NCI-H526 treated with DMSO at 0.1 percent for 48 hours (cell line): ENCODE results near the gene DLX2.
"Not testable (repeated sequence)": the region's sequence is repeated elsewhere in the genome, so short reads cannot be mapped to it uniquely, and the experiment has no call there.

Experiments used
- DNase-seq: peaks from one replicate; lab custom pipeline; 2025; lab: John Stamatoyannopoulos, UW

DLX2 gene

GRCh38 chr2:172083628-172084394 is 18.9 kb downstream of the DLX2 start:
- no peak for DNase-seq

- no peak for DNase-seq
These were observed 19.6 kb downstream of the DLX2 start for GRCh38 chr2:172082944-172083627.

GRCh38 chr2:172082105-172082943 is 20.4 kb downstream of the DLX2 start:
- DNase-seq, result no peak

GRCh38 chr2:172081221-172082022 is 21.3 kb downstream of the DLX2 start:
- no peak for DNase-seq

GRCh38 chr2:172080641-172081220 is 22.0 kb downstream of the DLX2 start:
- DNase-seq, result no peak

GRCh38 chr2:172079838-172080640 is 22.7 kb downstream of the DLX2 start:
- no peak for DNase-seq

GRCh38 chr2:172079416-172079815 is 23.3 kb downstream of the DLX2 start:
- DNase-seq, result no peak

GRCh38 chr2:172074254-172074653 is 28.4 kb downstream of the DLX2 start:
- DNase-seq, result no peak

GRCh38 chr2:172073518-172073917 is 29.2 kb downstream of the DLX2 start:
- no peak for DNase-seq

GRCh38 chr2:172072706-172073105 is 30.0 kb downstream of the DLX2 start:
- DNase-seq, result peak; percentile 76

- DNase-seq, result peak; percentile 31
These were observed 30.4 kb downstream of the DLX2 start for GRCh38 chr2:172072303-172072702.

GRCh38 chr2:172070936-172071335 is 31.8 kb downstream of the DLX2 start:
- DNase-seq, result no peak

- DNase-seq, result not testable (repeated sequence)
These were observed 34.8 kb downstream of the DLX2 start for GRCh38 chr2:172067905-172068304.

- no peak for DNase-seq
These were observed 36.3 kb downstream of the DLX2 start for GRCh38 chr2:172066394-172066886.

GRCh38 chr2:172065111-172065510 is 37.6 kb downstream of the DLX2 start:
- no peak for DNase-seq

GRCh38 chr2:172063446-172063845 is 39.3 kb downstream of the DLX2 start:
- DNase-seq, result no peak

- DNase-seq, result no peak
These were observed 40.2 kb downstream of the DLX2 start for GRCh38 chr2:172062402-172063004.

- DNase-seq, result not testable (repeated sequence)
These were observed 42.6 kb downstream of the DLX2 start for GRCh38 chr2:172060118-172060517.

GRCh38 chr2:172058660-172059059 is 44.0 kb downstream of the DLX2 start:
- DNase-seq, result no peak

GRCh38 chr2:172056293-172056692 is 46.4 kb downstream of the DLX2 start:
- no peak for DNase-seq
